HEK293 (cell line): ENCODE measurements around the gene TGFBI.

Experiments
- PRDM2 ChIP-seq: fragments of 450-650 bp; formaldehyde crosslinking; IDR thresholded peaks from 2 replicates; pipeline ENCODE4 v1.5.1; 2016; ENCODE audit warnings: missing biosample characterization, missing genetic modification characterization, borderline replicate concordance
- PRDM6 ChIP-seq: fragments of 450-650 bp; formaldehyde crosslinking; IDR thresholded peaks from 2 replicates; pipeline ENCODE4 v1.5.1; 2017; ENCODE audit warnings: missing biosample characterization, missing genetic modification characterization
- SP2 ChIP-seq: fragments of 450-650 bp; formaldehyde crosslinking; IDR thresholded peaks from 2 replicates; pipeline ENCODE4 v1.5.1; 2016; ENCODE audit warnings: missing biosample characterization, missing genetic modification characterization
- YY1 ChIP-seq: fragments of 450-650 bp; formaldehyde crosslinking; IDR thresholded peaks from 2 replicates; pipeline ENCODE4 v1.5.1; 2018; ENCODE audit warnings: missing biosample characterization, missing genetic modification characterization
- ZBTB7A ChIP-seq: fragments of 450-650 bp; formaldehyde crosslinking; IDR thresholded peaks from 2 replicates; pipeline ENCODE4 v1.5.1; 2016; ENCODE audit warnings: low read depth, missing biosample characterization, missing genetic modification characterization
- ZNF10 ChIP-seq: fragments of 450-650 bp; formaldehyde crosslinking; IDR thresholded peaks from 2 replicates; pipeline ENCODE4 v1.5.1; 2017; ENCODE audit warnings: missing biosample characterization, missing genetic modification characterization
- ZNF114 ChIP-seq: fragments of 450-650 bp; formaldehyde crosslinking; IDR thresholded peaks from 2 replicates; pipeline ENCODE4 v1.5.0; 2017; ENCODE audit warnings: missing biosample characterization, missing genetic modification characterization
- ZNF274 ChIP-seq, 2 experiments: fragments of 200-500 bp in 1 of 2; fragments of 450-650 bp in 1 of 2; sonication (Bioruptor generic) in 1 of 2; formaldehyde crosslinking in 1 of 2; IDR thresholded peaks; 2 replicates each; pipeline versions ENCODE4 v1.5.1 to v1.6.1; 2014 to 2016; ENCODE audit warnings: borderline replicate concordance in 1 of 2, inconsistent platforms in 1 of 2, low read length in 1 of 2, missing biosample characterization in 1 of 2, missing genetic modification characterization in 1 of 2
- ZNF514 ChIP-seq: fragments of 450-650 bp; formaldehyde crosslinking; IDR thresholded peaks from 2 replicates; pipeline ENCODE4 v1.5.1; 2016; ENCODE audit warnings: missing biosample characterization, missing genetic modification characterization
- ZNF558 ChIP-seq: fragments of 450-650 bp; formaldehyde crosslinking; IDR thresholded peaks from 2 replicates; pipeline ENCODE4 v1.5.1; 2016; ENCODE audit warnings: missing biosample characterization, missing genetic modification characterization
- TF ChIP-seq, protein P1 (sequence below): fragments of 450-650 bp; formaldehyde crosslinking; IDR thresholded peaks from 2 replicates; pipeline ENCODE4 v1.5.1; 2016; ENCODE audit warnings: missing biosample characterization, missing genetic modification characterization
- TF ChIP-seq, protein P2 (sequence below): fragments of 450-650 bp; formaldehyde crosslinking; IDR thresholded peaks from 2 replicates; pipeline ENCODE4 v1.5.1; 2017; ENCODE audit warnings: missing biosample characterization, missing genetic modification characterization

DNA sequence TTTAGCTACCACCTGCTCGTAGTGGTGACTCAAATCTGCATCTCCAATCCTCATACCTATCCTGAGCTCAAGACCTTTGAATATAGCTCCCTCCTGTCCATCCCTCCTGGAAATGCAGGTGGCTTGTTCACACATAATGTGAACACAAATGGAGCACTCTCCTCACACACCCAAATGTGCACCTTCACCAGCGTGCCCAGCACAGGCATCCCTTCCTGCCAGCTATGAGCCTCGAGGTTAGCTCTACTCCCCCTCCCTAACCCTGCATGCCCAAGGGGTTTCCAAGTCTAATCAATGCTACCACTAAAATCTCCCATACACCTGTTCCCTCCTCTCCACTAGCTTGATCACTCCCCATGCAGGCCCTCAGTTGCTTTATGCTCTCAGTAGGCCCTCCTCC is 2.2 kb upstream of the TGFBI start:
- TF ChIP-seq ZNF514 (tag by site-specific recombination) (no peak), SP2 (tag by site-specific recombination) (no peak), ZBTB7A (tag by site-specific recombination) (no peak), PRDM6 (tag by site-specific recombination) (no peak), ZNF274 (IDR thresholded peaks at IDR 0.05; ENCODE audit: low read length) (no peak), ZNF274 (tag by site-specific recombination; IDR thresholded peaks at IDR 0.05; ENCODE audit: borderline replicate concordance) (no peak), ZNF558 (tag by site-specific recombination) (no peak), YY1 (no peak), ZNF10 (tag by site-specific recombination) (no peak), PRDM2 (tag by site-specific recombination) (no peak), ZNF114 (tag by site-specific recombination) (no peak)
- TF ChIP-seq, protein P1, sequence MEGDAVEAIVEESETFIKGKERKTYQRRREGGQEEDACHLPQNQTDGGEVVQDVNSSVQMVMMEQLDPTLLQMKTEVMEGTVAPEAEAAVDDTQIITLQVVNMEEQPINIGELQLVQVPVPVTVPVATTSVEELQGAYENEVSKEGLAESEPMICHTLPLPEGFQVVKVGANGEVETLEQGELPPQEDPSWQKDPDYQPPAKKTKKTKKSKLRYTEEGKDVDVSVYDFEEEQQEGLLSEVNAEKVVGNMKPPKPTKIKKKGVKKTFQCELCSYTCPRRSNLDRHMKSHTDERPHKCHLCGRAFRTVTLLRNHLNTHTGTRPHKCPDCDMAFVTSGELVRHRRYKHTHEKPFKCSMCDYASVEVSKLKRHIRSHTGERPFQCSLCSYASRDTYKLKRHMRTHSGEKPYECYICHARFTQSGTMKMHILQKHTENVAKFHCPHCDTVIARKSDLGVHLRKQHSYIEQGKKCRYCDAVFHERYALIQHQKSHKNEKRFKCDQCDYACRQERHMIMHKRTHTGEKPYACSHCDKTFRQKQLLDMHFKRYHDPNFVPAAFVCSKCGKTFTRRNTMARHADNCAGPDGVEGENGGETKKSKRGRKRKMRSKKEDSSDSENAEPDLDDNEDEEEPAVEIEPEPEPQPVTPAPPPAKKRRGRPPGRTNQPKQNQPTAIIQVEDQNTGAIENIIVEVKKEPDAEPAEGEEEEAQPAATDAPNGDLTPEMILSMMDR (tag by site-specific recombination) = no peak
- TF ChIP-seq, protein P2, sequence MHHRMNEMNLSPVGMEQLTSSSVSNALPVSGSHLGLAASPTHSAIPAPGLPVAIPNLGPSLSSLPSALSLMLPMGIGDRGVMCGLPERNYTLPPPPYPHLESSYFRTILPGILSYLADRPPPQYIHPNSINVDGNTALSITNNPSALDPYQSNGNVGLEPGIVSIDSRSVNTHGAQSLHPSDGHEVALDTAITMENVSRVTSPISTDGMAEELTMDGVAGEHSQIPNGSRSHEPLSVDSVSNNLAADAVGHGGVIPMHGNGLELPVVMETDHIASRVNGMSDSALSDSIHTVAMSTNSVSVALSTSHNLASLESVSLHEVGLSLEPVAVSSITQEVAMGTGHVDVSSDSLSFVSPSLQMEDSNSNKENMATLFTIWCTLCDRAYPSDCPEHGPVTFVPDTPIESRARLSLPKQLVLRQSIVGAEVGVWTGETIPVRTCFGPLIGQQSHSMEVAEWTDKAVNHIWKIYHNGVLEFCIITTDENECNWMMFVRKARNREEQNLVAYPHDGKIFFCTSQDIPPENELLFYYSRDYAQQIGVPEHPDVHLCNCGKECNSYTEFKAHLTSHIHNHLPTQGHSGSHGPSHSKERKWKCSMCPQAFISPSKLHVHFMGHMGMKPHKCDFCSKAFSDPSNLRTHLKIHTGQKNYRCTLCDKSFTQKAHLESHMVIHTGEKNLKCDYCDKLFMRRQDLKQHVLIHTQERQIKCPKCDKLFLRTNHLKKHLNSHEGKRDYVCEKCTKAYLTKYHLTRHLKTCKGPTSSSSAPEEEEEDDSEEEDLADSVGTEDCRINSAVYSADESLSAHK (tag by site-specific recombination) = no peak
